SK-N-SH treated with all-trans-retinoic acid at 6 μM for 48 hours (cell line): ENCODE data around the gene RRP1.

ENCODE experiments used
- ARNTL ChIP-seq: fragments of 450-650 bp; formaldehyde crosslinking; IDR thresholded peaks from 2 replicates; pipeline ENCODE4 v1.5.0; 2020; ENCODE audit warnings: low read depth, mild to moderate bottlenecking, moderate library complexity, borderline replicate concordance
- ESRRG ChIP-seq: fragments of 250-450 bp; sonication (Bioruptor Pico); IDR thresholded peaks from 2 replicates; pipeline ENCODE4 v1.6.1; 2021; ENCODE audit warnings: mild to moderate bottlenecking
- OSR1 ChIP-seq: fragments of 250-450 bp; sonication (Bioruptor Pico); IDR thresholded peaks from 2 replicates; pipeline ENCODE4 v1.8.0; 2022; ENCODE audit warnings: moderate library complexity, mild to moderate bottlenecking, inconsistent platforms
- PATZ1 ChIP-seq: fragments of 250-450 bp; sonication (Bioruptor Pico); IDR thresholded peaks from 2 replicates; pipeline ENCODE4 v1.8.0; 2020; ENCODE audit warnings: mild to moderate bottlenecking, moderate library complexity, borderline replicate concordance
- PPARA ChIP-seq: fragments of 250-450 bp; sonication (Bioruptor Pico); IDR thresholded peaks from 2 replicates; pipeline ENCODE4 v1.5.0; 2020; ENCODE audit warnings: mild to moderate bottlenecking, borderline replicate concordance
- RARB ChIP-seq: fragments of 250-450 bp; sonication (Bioruptor Pico); IDR thresholded peaks from 2 replicates; pipeline ENCODE4 v1.8.0; 2021; ENCODE audit warnings: mild to moderate bottlenecking, moderate library complexity
- SNAI2 ChIP-seq: fragments of 250-450 bp; sonication (Bioruptor Pico); IDR thresholded peaks from 2 replicates; pipeline ENCODE4 v1.5.0; 2020; ENCODE audit warnings: mild to moderate bottlenecking, moderate library complexity
- TOX ChIP-seq: fragments of 250-450 bp; sonication (Bioruptor Pico); IDR thresholded peaks from 2 replicates; pipeline ENCODE4 v1.8.0; 2021; ENCODE audit warnings: mild to moderate bottlenecking, moderate library complexity, borderline replicate concordance
- ZC3H10 ChIP-seq: fragments of 250-450 bp; sonication (Bioruptor Pico); IDR thresholded peaks from 2 replicates; pipeline ENCODE4 v1.5.1; 2021; ENCODE audit warnings: mild to moderate bottlenecking, moderate library complexity
- ZFP3 ChIP-seq: fragments of 250-450 bp; sonication (Bioruptor Pico); IDR thresholded peaks from 2 replicates; pipeline ENCODE4 v1.5.0; 2020; ENCODE audit warnings: mild to moderate bottlenecking, moderate library complexity
- ZNF70 ChIP-seq: fragments of 450-650 bp; formaldehyde crosslinking; IDR thresholded peaks from 2 replicates; pipeline ENCODE4 v1.5.0; 2020; ENCODE audit warnings: mild to moderate bottlenecking, moderate library complexity

- TF ChIP-seq ARNTL (no peak), PPARA (no peak), PATZ1 (CRISPR knock-in tag) (no peak), SNAI2 (no peak), ZNF70 (CRISPR knock-in tag) (no peak), ESRRG (no peak), ZFP3 (CRISPR knock-in tag) (no peak), RARB (no peak), ZC3H10 (CRISPR knock-in tag) (no peak), OSR1 (CRISPR knock-in tag) (no peak), TOX (CRISPR knock-in tag) (no peak)
Measured at GRCh38 chr21:43835861-43836260, 46.5 kb downstream of the RRP1 start.
